ENCODE measurements around the gene SLC7A6OS.

The SLC7A6OS gene

DNA sequence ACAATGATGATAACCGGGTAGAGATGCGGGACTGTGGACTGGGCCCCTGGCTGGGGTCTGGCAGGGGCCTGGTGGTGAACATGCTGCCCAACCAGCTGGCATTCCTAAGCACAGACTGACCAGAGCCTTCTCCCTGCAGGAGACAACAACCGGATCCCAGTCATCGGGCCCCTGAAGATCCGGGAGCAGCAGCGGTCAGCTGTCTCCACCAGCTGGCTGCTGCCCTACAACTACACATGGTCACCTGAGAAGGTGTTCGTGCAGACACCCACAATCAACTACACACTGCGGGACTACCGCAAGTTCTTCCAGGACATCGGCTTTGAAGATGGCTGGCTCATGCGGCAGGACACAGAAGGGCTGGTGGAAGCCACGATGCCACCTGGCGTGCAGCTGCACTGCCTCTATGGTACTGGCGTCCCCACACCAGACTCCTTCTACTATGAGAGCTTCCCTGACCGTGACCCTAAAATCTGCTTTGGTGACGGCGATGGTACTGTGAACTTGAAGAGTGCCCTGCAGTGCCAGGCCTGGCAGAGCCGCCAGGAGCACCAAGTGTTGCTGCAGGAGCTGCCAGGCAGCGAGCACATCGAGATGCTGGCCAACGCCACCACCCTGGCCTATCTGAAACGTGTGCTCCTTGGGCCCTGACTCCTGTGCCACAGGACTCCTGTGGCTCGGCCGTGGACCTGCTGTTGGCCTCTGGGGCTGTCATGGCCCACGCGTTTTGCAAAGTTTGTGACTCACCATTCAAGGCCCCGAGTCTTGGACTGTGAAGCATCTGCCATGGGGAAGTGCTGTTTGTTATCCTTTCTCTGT lies 51.5 kb downstream of the SLC7A6OS start:
- H3K9ac ChIP-seq (ENCODE audit: low read length): no peak overlapping the region
- DNase-seq: no peak

DNA sequence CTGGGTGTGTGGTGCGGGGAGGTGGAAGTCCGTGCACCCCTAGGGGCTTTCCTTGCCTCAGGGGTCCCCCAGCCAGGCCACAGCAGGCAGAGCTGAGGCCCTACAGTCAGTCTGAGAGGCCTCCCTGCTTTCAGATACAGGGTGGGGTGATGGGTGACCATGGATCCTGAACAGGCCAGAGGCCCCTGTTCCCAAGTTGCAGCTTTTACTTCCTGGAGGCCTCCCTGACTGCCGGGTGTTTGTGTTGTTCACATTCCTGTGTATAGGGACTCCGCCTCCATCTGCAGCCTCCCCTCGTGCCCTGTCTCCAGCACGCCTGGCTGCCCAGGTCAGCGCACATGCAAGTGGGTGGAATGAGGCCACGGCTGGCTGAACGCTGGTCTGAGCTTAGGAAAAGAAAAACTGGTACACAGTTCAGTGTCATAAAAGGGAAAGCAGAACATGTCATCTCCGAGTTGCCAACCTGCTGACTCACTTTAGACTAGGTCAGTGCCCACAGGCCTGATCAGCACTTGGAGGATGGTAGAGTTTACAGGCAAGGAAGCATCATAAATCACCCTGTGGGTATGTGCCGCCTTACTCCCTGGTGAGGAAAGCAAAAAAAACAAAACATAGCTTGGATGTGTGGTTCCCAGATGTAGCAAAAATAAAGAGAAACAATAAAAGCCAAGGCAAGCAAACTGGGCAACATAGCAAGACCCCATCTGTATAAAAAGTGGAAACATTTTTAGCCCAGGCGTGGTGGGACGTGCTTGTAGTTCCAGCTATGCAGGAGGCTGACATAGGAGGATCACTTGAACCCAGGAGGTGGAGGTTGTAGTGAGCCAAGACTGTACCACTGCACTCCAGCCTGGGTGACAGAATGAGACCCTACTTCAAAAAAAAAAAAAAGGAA lies 52.6 kb downstream of the SLC7A6OS start:
- DNase-seq: peak; percentile 62
- no peaks in the 10 kb centered on the region for H3K9me2 ChIP-seq (replicated peaks; ENCODE audit: insufficient read depth, low read length)
- peaks cover 78% of the 10 kb centered on the region for H3K4me1 ChIP-seq (ENCODE audit: low read length)
- peaks cover 11% of the 10 kb centered on the region for H3K36me3 ChIP-seq (replicated peaks; ENCODE audit: insufficient read depth, low read length)
- H2AFZ ChIP-seq (ENCODE audit: low read length): no peak overlapping the region
- no peaks in the 10 kb centered on the region for H4K20me1 ChIP-seq (ENCODE audit: insufficient read depth, low read length)
- H3K4me3 ChIP-seq (ENCODE audit: low read length): peak overlapping the region; percentile 26; the same call in 1 of the 2 replicates
- peaks cover 48% of the 10 kb centered on the region for H3F3A ChIP-seq (ENCODE audit: insufficient read depth, low read length)
- no peaks in the 10 kb centered on the region for H3K27me3 ChIP-seq (replicated peaks; ENCODE audit: insufficient read depth, low read length)
- H3K4me2 ChIP-seq (ENCODE audit: low read depth, low read length): peak overlapping the region; percentile 63
- H3K27ac ChIP-seq (ENCODE audit: low read length): peak overlapping the region; percentile 98
- no peaks in the 10 kb centered on the region for H3K9me3 ChIP-seq (replicated peaks; ENCODE audit: insufficient read depth, low read length)
- no peak for TF ChIP-seq EZH2 (optimal IDR thresholded peaks at IDR 0.05; ENCODE audit: low read depth, low read length)
- no peak for TF ChIP-seq EZH2phosphoT487 (IDR thresholded peaks at IDR 0.05; ENCODE audit: low read length)
- TF ChIP-seq, protein P1, sequence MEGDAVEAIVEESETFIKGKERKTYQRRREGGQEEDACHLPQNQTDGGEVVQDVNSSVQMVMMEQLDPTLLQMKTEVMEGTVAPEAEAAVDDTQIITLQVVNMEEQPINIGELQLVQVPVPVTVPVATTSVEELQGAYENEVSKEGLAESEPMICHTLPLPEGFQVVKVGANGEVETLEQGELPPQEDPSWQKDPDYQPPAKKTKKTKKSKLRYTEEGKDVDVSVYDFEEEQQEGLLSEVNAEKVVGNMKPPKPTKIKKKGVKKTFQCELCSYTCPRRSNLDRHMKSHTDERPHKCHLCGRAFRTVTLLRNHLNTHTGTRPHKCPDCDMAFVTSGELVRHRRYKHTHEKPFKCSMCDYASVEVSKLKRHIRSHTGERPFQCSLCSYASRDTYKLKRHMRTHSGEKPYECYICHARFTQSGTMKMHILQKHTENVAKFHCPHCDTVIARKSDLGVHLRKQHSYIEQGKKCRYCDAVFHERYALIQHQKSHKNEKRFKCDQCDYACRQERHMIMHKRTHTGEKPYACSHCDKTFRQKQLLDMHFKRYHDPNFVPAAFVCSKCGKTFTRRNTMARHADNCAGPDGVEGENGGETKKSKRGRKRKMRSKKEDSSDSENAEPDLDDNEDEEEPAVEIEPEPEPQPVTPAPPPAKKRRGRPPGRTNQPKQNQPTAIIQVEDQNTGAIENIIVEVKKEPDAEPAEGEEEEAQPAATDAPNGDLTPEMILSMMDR (IDR thresholded peaks at IDR 0.05; ENCODE audit: low read length): no peak
- H3K9ac ChIP-seq (ENCODE audit: low read length): peak overlapping the region; percentile 64
- H3K79me2 ChIP-seq (ENCODE audit: low read length): peaks cover 72% of the 10 kb centered on the region

More for the DNA sequence above, 51.5 kb downstream of the SLC7A6OS start:
- no peaks in the 10 kb centered on the region for H4K20me1 ChIP-seq (ENCODE audit: insufficient read depth, low read length)
- H3K36me3 ChIP-seq (replicated peaks; ENCODE audit: insufficient read depth, low read length): peaks cover 11% of the 10 kb centered on the region
- H3F3A ChIP-seq (ENCODE audit: insufficient read depth, low read length): peaks cover 48% of the 10 kb centered on the region
- no peak overlapping the region for H3K4me3 ChIP-seq (ENCODE audit: low read length)
- peaks cover 74% of the 10 kb centered on the region for H3K79me2 ChIP-seq (ENCODE audit: low read length)
- no peak overlapping the region for H3K4me2 ChIP-seq (ENCODE audit: low read depth, low read length)
- H3K4me1 ChIP-seq (ENCODE audit: low read length): peaks cover 76% of the 10 kb centered on the region
- no peaks in the 10 kb centered on the region for H3K9me2 ChIP-seq (replicated peaks; ENCODE audit: insufficient read depth, low read length)
- TF ChIP-seq, protein P1 (IDR thresholded peaks at IDR 0.05; ENCODE audit: low read length): no peak
- TF ChIP-seq EZH2 (optimal IDR thresholded peaks at IDR 0.05; ENCODE audit: low read depth, low read length): no peak
- no peak for TF ChIP-seq EZH2phosphoT487 (IDR thresholded peaks at IDR 0.05; ENCODE audit: low read length)
- peak overlapping the region; percentile 98; the same call in 1 of the 2 replicates for H3K27ac ChIP-seq (ENCODE audit: low read length)
- H3K9me3 ChIP-seq (replicated peaks; ENCODE audit: insufficient read depth, low read length): no peaks in the 10 kb centered on the region
- no peak overlapping the region for H2AFZ ChIP-seq (ENCODE audit: low read length)
- H3K27me3 ChIP-seq (replicated peaks; ENCODE audit: insufficient read depth, low read length): no peaks in the 10 kb centered on the region

DNA sequence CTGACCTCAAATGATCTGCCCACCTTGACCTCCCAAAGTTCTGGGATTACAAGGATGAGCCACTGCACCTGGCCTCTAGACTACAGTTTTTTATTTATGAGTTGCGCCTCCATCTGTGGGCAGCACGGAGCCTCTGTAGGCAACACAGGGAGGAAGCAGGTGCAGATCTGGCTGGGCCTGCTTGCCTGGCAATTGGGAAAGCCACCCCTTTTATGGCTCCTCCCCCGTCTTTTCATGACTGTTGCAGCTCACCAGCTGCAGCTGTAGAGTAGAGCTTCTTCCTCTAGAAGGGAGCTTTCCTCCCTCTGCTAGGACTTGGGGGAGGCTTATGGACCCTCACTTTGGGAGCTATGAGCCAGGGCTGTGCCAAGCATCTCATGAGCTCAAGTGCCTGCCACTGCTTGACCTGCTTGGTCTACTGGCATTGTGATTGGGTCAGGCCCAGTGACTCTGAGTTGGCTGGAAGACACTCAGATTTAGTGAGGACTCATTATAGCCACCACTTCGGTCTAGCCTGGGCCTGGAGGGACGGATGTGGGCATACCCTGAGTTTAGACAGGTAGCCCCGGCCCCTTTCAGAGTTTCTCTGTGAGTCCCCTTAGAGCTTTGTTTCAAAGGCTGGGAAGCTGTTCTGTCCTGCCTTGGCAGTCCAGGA lies 53.4 kb downstream of the SLC7A6OS start:
- no peak for TF ChIP-seq EZH2 (optimal IDR thresholded peaks at IDR 0.05; ENCODE audit: low read depth, low read length)
- H3K9me3 ChIP-seq (replicated peaks; ENCODE audit: insufficient read depth, low read length): no peaks in the 10 kb centered on the region
- peak overlapping the region; percentile 64 for H3K9ac ChIP-seq (ENCODE audit: low read length)
- peaks cover 75% of the 10 kb centered on the region for H3K79me2 ChIP-seq (ENCODE audit: low read length)
- peaks cover 84% of the 10 kb centered on the region for H3K4me1 ChIP-seq (ENCODE audit: low read length)
- DNase-seq: peak; percentile 97
- peak overlapping the region; percentile 98 for H3K27ac ChIP-seq (ENCODE audit: low read length)
- H3K4me2 ChIP-seq (ENCODE audit: low read depth, low read length): peak overlapping the region; percentile 63
- H2AFZ ChIP-seq (ENCODE audit: low read length): no peak overlapping the region
- H4K20me1 ChIP-seq (ENCODE audit: insufficient read depth, low read length): no peaks in the 10 kb centered on the region
- no peaks in the 10 kb centered on the region for H3K27me3 ChIP-seq (replicated peaks; ENCODE audit: insufficient read depth, low read length)
- no peaks in the 10 kb centered on the region for H3K9me2 ChIP-seq (replicated peaks; ENCODE audit: insufficient read depth, low read length)
- peaks cover 11% of the 10 kb centered on the region for H3K36me3 ChIP-seq (replicated peaks; ENCODE audit: insufficient read depth, low read length)
- H3F3A ChIP-seq (ENCODE audit: insufficient read depth, low read length): peaks cover 55% of the 10 kb centered on the region
- peak overlapping the region; percentile 26; the same call in 1 of the 2 replicates for H3K4me3 ChIP-seq (ENCODE audit: low read length)

Data from MM.1S (cell line).